Glutamatergic neuron (in vitro differentiated cells): ENCODE measurements around the gene SYNGAP1. TPM values are rescaled to one million over a fixed set of nuclear protein-coding genes. Genes with fewer than 3 reads are reported as not detected.

ENCODE experiments used
- DNase-seq: peaks from one replicate; pipeline ENCODE4 v3.0.0; 2022
- H3K27ac Mint-ChIP-seq: one replicate; pipeline ENCODE4 v1.8.0; 2020; ENCODE audit warnings: mild to moderate bottlenecking, mixed read lengths, inconsistent platforms; ENCODE audit not compliant: unreplicated experiment
- H3K27me3 Mint-ChIP-seq: one replicate; pipeline ENCODE4 v1.8.0; 2020; ENCODE audit warnings: mild to moderate bottlenecking, moderate library complexity, mixed read lengths, inconsistent platforms; ENCODE audit not compliant: unreplicated experiment
- H3K36me3 Mint-ChIP-seq: one replicate; pipeline ENCODE4 v1.8.0; 2020; ENCODE audit warnings: mild to moderate bottlenecking, mixed read lengths, inconsistent platforms; ENCODE audit not compliant: unreplicated experiment
- H3K4me1 Mint-ChIP-seq: one replicate; pipeline ENCODE4 v1.8.0; 2020; ENCODE audit warnings: mild to moderate bottlenecking, low read depth, mixed read lengths, inconsistent platforms; ENCODE audit not compliant: unreplicated experiment
- H3K4me3 Mint-ChIP-seq: one replicate; pipeline ENCODE4 v1.8.0; 2020; ENCODE audit warnings: mild to moderate bottlenecking, mixed read lengths, inconsistent platforms; ENCODE audit not compliant: unreplicated experiment
- H3K9me3 Mint-ChIP-seq: one replicate; pipeline ENCODE4 v1.8.0; 2020; ENCODE audit warnings: mild to moderate bottlenecking, moderate library complexity, mixed read lengths, inconsistent platforms; ENCODE audit not compliant: unreplicated experiment
- total RNA-seq: library from RNA; stranded (reverse); fragmentation: NEBNext Ultra II Directional; extraction: Animal tissue kit (Norgen Biotek cat#: 25700); gene quantifications from one replicate; pipeline ENCODE4 v1.2.1, GENCODE V29; 2021; ENCODE audit not compliant: unreplicated experiment
- TF ChIP-seq, protein P1 (sequence below): fragments of 200-600 bp; sonication (generic); IDR thresholded peaks from one replicate; pipeline ENCODE4 v1.5.0; 2021; ENCODE audit not compliant: partially characterized antibody, unreplicated experiment

Gene SYNGAP1
- total RNA-seq, 1 donor from 2014 or later = 75.1 TPM

DNA sequence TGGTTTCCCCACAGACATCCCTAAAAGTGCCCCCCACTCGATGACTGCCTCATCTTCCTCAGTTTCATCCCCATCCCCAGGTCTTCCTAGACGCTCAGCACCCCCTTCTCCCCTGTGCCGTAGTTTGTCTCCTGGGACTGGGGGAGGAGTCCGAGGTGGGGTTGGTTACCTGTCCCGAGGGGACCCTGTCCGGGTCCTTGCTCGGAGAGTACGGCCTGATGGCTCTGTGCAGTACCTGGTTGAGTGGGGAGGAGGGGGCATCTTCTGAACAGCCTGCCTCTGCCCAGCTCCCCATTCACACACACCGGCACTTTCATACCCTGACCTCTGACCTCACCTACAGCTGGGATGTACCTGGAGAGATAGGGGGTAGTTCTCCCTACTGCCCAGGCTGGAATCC is 4.0 kb upstream of the SYNGAP1 start:
- Mint-ChIP-seq H3K4me3 (peak overlapping the region; percentile 97), H3K4me1 (peaks cover 39% of the 10 kb centered on the region), H3K36me3 (no peaks in the 10 kb centered on the region), H3K27ac (peak overlapping the region; percentile 60), H3K9me3 (peaks cover 14% of the 10 kb centered on the region), H3K27me3 (peaks cover 24% of the 10 kb centered on the region)
- TF ChIP-seq, protein P1, sequence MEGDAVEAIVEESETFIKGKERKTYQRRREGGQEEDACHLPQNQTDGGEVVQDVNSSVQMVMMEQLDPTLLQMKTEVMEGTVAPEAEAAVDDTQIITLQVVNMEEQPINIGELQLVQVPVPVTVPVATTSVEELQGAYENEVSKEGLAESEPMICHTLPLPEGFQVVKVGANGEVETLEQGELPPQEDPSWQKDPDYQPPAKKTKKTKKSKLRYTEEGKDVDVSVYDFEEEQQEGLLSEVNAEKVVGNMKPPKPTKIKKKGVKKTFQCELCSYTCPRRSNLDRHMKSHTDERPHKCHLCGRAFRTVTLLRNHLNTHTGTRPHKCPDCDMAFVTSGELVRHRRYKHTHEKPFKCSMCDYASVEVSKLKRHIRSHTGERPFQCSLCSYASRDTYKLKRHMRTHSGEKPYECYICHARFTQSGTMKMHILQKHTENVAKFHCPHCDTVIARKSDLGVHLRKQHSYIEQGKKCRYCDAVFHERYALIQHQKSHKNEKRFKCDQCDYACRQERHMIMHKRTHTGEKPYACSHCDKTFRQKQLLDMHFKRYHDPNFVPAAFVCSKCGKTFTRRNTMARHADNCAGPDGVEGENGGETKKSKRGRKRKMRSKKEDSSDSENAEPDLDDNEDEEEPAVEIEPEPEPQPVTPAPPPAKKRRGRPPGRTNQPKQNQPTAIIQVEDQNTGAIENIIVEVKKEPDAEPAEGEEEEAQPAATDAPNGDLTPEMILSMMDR = no peak
- no peak for DNase-seq

DNA sequence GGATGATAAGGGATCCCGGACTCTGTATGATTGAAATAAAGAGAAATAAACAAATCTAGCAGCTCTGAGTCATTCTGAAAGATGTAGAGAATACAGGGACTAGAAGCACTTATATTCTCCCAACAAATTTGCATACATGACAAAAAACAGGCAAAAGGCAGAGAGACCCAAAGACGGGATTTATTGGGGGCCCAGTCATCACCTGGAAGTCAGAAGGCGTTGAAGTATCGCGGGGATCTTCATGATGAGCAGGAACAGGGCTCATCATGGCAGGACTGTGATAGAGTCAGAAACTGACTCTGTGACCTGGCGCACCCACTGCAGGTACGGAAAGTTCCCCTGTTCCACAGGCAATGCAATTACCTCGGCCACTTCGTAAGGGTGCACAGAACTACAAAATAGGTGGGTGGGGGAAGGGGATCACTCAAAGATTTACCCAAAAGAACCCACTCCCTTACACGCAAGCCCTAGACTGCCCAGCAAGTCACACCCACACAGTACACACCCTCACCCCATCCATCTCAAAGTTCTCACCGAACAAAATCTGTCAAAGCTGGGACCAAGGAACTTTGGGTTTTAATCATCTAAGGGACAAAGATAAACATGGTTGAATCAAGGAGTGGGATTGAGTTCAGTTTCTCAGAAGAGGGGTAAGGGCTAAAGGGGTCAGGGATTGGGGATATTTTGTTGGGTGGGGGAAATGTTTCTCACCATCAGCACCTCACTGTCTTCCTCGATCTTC is 3.3 kb upstream of the SYNGAP1 start:
- TF ChIP-seq, protein P1 = no peak
- H3K9me3 Mint-ChIP-seq = peaks cover 20% of the 10 kb centered on the region
- no peak for DNase-seq
- H3K27me3 Mint-ChIP-seq = peaks cover 27% of the 10 kb centered on the region
- H3K36me3 Mint-ChIP-seq = no peaks in the 10 kb centered on the region
- H3K27ac Mint-ChIP-seq = peak overlapping the region; percentile 98
- peaks cover 41% of the 10 kb centered on the region for H3K4me1 Mint-ChIP-seq
- peak overlapping the region; percentile 97 for H3K4me3 Mint-ChIP-seq

DNA sequence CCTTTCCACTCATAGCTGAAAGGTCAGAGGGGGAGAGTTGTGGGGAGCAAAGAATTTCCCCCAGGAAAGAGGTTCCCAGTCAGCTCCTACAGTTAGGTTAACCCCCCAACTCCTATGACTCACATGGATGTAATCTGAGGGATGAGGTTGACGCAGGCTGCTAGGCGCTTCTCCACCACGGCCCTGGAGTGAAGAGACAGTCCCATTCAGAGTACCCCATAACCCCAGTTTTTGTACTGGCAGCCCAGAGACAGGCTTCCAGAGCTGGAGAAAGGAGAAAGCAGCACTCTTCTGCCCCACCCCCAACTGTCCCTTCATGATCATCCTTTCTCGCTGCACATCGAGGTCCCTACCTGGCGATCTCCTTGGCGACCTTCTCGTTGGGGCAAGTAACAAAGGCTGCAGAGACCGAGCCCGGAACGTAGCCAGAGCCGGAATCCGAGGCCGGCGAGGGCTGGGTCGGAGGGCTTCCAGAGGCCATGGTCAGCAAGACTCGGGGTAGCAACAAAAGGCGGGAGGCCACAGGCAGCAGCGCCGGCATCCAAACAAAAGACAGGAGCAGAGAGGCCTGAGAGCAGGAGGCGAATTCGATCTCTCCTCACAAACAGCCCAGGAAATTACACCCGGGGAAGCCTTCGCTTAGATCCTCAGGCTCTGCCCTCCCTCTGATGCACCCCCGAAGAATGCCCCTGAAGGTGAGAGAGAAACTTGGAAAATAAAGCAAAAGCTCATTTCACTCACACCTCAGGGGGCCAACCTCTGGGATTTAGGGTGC is 2.5 kb upstream of the SYNGAP1 start:
- TF ChIP-seq, protein P1 = no peak
- H3K36me3 Mint-ChIP-seq = no peaks in the 10 kb centered on the region
- peak overlapping the region; percentile 97 for H3K4me3 Mint-ChIP-seq
- H3K4me1 Mint-ChIP-seq = peaks cover 46% of the 10 kb centered on the region
- peaks cover 27% of the 10 kb centered on the region for H3K27me3 Mint-ChIP-seq
- DNase-seq = no peak
- peak overlapping the region; percentile 98 for H3K27ac Mint-ChIP-seq
- peaks cover 22% of the 10 kb centered on the region for H3K9me3 Mint-ChIP-seq

DNA sequence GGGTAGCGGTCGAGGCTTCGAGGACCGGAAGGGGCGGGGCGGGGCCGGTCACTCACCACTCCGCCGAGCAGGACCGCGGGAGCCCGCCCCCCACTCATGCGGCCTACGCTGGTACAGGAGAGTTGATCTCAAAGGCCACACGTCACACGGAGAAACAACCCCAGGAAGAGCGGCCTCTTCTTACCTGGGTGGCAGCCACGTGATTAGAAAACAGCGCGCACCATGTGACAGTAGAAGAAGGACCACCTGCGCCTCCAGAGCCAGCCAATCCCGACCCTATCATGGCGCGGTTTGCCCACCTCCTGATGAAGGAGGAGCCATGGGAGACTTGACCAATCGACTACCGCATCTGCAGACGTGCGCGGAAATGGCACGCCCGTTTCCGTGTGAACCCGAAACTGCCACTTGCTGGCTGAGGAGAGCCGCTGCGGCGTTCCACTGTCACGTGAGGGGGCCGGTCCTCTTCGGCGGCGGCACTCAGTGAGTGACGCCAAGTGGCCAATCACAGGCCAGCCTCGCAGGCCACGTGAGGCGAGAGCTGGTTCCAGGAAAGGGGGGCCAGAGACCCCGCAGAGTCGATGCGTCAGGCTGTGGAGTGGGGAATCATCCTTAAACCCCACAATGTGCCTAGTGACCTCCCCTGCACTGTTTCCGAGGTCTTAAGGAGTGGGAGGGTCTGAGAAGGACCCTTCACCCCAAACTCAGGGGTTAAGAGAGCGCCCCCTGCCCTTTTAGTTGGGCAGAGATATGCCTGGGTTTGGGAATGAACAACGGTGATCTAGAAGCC is 1.8 kb upstream of the SYNGAP1 start, which contains the start of gene CUTA:
CUTA (minus strand) TSS at position 205 of the 787 bp plus-strand sequence; CDS start at position 98, 107 bp downstream.
- peaks cover 22% of the 10 kb centered on the region for H3K9me3 Mint-ChIP-seq
- TF ChIP-seq, protein P1 = peak; percentile 52
- peaks cover 47% of the 10 kb centered on the region for H3K4me1 Mint-ChIP-seq
- peaks cover 27% of the 10 kb centered on the region for H3K27me3 Mint-ChIP-seq
- H3K27ac Mint-ChIP-seq = peak within 1 kb of the TSS; percentile 98
- DNase-seq = peak; percentile 97
- H3K4me3 Mint-ChIP-seq = peak within 1 kb of the TSS; percentile 97
- H3K36me3 Mint-ChIP-seq = peaks cover 4% of the 10 kb centered on the region
